HepG2 (cell line): ENCODE results near the gene GHSR. TPM values are rescaled to one million over a fixed set of nuclear protein-coding genes. Genes with fewer than 3 reads are reported as not detected.

ENCODE experiments used
- ATAC-seq: fragments of 200-7000 bp; cut with Tn5 transposase; 3 replicates; pipeline ENCODE4 v1.9.1; 2020; ENCODE audit warnings: mild to moderate bottlenecking, moderate library complexity
- BruUV-seq: library from RNA; stranded (reverse); fragments of 400-500 nt; replicated peaks from 2 replicates; lab custom pipeline; 2021; lab: Mats Ljungman, UMichigan
- CTCF ChIA-PET: fragments of 300-600 bp; formaldehyde crosslinking; extraction: SDS; loops from one replicate; lab custom pipeline; 2021; ENCODE audit warnings: low total read pairs, inconsistent platforms, low intra/inter-chr PET ratio; lab: Yijun Ruan, JAX
- POLR2A ChIA-PET: fragments of 350-600 bp; sonication (Branson Sonifier 250); formaldehyde crosslinking; loops from one replicate; lab custom pipeline; 2020; ENCODE audit warnings: antibody characterized with exemption, inconsistent platforms; lab: Yijun Ruan, JAX
- DNase-seq: peaks from one replicate; pipeline ENCODE4 v3.0.0-alpha.2; 2015; ENCODE audit warnings: low spot score
- FAIRE-seq: peaks from 3 replicates; lab custom pipeline; 2011; peaks lifted over from hg19 to GRCh38; lab: Jason Lieb, UNC
- H2AFZ ChIP-seq: one replicate; pipeline ENCODE4 v1.6.1; 2011; ENCODE audit warnings: low read length, inconsistent platforms
- H3K27ac ChIP-seq: fragments of 300-600 bp; 3 replicates; pipeline ENCODE4 v1.8.0; 2011; ENCODE audit warnings: mixed run types, mild to moderate bottlenecking, mixed read lengths, low read length, inconsistent platforms; ENCODE audit not compliant: insufficient read depth; ENCODE audit errors: extremely low read length
- H3K27me3 ChIP-seq, 2 experiments: fragments of 200-600 bp in 1 of 2; 2 replicates in 1 of 2; 3 replicates in 1 of 2; pipeline versions ENCODE4 v1.6.0 to v1.8.0; 2011; ENCODE audit warnings: low read length in 2 of 2, mild to moderate bottlenecking in 2 of 2, moderate library complexity in 2 of 2, inconsistent platforms in 1 of 2; ENCODE audit not compliant: insufficient read depth in 2 of 2, control insufficient read depth in 1 of 2
- H3K36me3 ChIP-seq, 2 experiments: fragments of 200-600 bp in 1 of 2; replicated peaks in 1 of 2; 2 replicates in 1 of 2; 3 replicates in 1 of 2; pipeline versions ENCODE4 v1.5.1 to v1.8.0; 2011; ENCODE audit warnings: low read length in 2 of 2, inconsistent platforms in 1 of 2; ENCODE audit not compliant: insufficient read depth in 2 of 2, control insufficient read depth in 1 of 2
- H3K4me1 ChIP-seq: 2 replicates; pipeline ENCODE4 v1.5.1; 2012; ENCODE audit warnings: low read length, inconsistent platforms; ENCODE audit not compliant: insufficient read depth
- H3K4me2 ChIP-seq: 2 replicates; pipeline ENCODE4 v1.6.0; 2011; ENCODE audit warnings: low read depth, low read length, inconsistent platforms
- H3K4me3 ChIP-seq, 3 experiments: fragments of 200-600 bp in 1 of 3; sonication (generic), shearing (Covaris generic) in 1 of 3; replicated peaks in 1 of 3; 2 replicates each; pipeline ENCODE4 v1.5.1; 2011 to 2016; ENCODE audit warnings: low read length in 3 of 3, inconsistent platforms in 2 of 3, low read depth in 2 of 3, mild to moderate bottlenecking in 2 of 3, control low read depth in 1 of 3, mixed read lengths in 1 of 3; ENCODE audit not compliant: insufficient read depth in 1 of 3
- H3K79me2 ChIP-seq: one replicate; pipeline ENCODE4 v1.6.1; 2011; ENCODE audit warnings: low read length, inconsistent platforms; ENCODE audit not compliant: insufficient read depth
- H3K9ac ChIP-seq: 2 replicates; pipeline ENCODE4 v1.6.0; 2011; ENCODE audit warnings: mild to moderate bottlenecking, low read depth, low read length, inconsistent platforms; ENCODE audit not compliant: insufficient read depth
- H3K9me3 ChIP-seq: 2 replicates; pipeline ENCODE4 v1.5.1; 2012; ENCODE audit warnings: mild to moderate bottlenecking, low read length
- H4K20me1 ChIP-seq: 2 replicates; pipeline ENCODE4 v1.6.0; 2011; ENCODE audit warnings: inconsistent platforms, mild to moderate bottlenecking, low read length, moderate library complexity; ENCODE audit not compliant: insufficient read depth
- AGO1 ChIP-seq: fragments of 200-400 bp; formaldehyde crosslinking; IDR thresholded peaks from 2 replicates; pipeline ENCODE4 v1.6.1; 2017; ENCODE audit warnings: mild to moderate bottlenecking, low read depth, low read length, moderate library complexity; ENCODE audit not compliant: poor library complexity, severe bottlenecking
- AGO2 ChIP-seq: fragments of 200-400 bp; formaldehyde crosslinking; optimal IDR thresholded peaks from 2 replicates; pipeline ENCODE3; 2017; ENCODE audit warnings: mild to moderate bottlenecking, low read depth, low read length, moderate library complexity
- HNRNPL ChIP-seq: fragments of 200-400 bp; formaldehyde crosslinking; IDR thresholded peaks from 2 replicates; pipeline ENCODE4 v1.6.1; 2017; ENCODE audit warnings: mild to moderate bottlenecking, low read depth, low read length
- HNRNPLL ChIP-seq: fragments of 200-400 bp; formaldehyde crosslinking; IDR thresholded peaks from 2 replicates; pipeline ENCODE4 v1.6.1; 2017; ENCODE audit warnings: mild to moderate bottlenecking, low read depth, low read length; ENCODE audit not compliant: poor library complexity, severe bottlenecking
- KDM2A ChIP-seq: sonication (generic); formaldehyde crosslinking; IDR thresholded peaks from 2 replicates; pipeline ENCODE4 v1.4.0; 2020; ENCODE audit warnings: low read depth, missing genetic modification reagents, borderline replicate concordance
- MXD4 ChIP-seq: IDR thresholded peaks from 2 replicates; pipeline ENCODE4 v1.6.1; 2016; ENCODE audit warnings: mild to moderate bottlenecking, missing biosample characterization, missing genetic modification reagents
- POLR2A ChIP-seq, 2 experiments: IDR thresholded peaks; 2 replicates each; pipeline ENCODE4 v1.6.1; 2011; ENCODE audit warnings: low read depth in 2 of 2, low read length in 2 of 2, mild to moderate bottlenecking in 1 of 2, moderate library complexity in 1 of 2; ENCODE audit not compliant: insufficient read depth in 1 of 2
- POLR2G ChIP-seq: fragments of 200-400 bp; formaldehyde crosslinking; IDR thresholded peaks from 2 replicates; pipeline ENCODE4 v1.6.1; 2018; ENCODE audit warnings: mild to moderate bottlenecking, low read depth, low read length, moderate library complexity
- RBM22 ChIP-seq: fragments of 200-400 bp; formaldehyde crosslinking; optimal IDR thresholded peaks from 2 replicates; pipeline ENCODE3; 2017; ENCODE audit warnings: mild to moderate bottlenecking, low read length, moderate library complexity
- SRSF1 ChIP-seq: fragments of 200-400 bp; formaldehyde crosslinking; optimal IDR thresholded peaks from 2 replicates; pipeline ENCODE3; 2017; ENCODE audit warnings: mild to moderate bottlenecking, low read depth, low read length, moderate library complexity
- TFE3 ChIP-seq: IDR thresholded peaks from 2 replicates; pipeline ENCODE4 v1.6.1; 2016
- THAP8 ChIP-seq: sonication (generic); formaldehyde crosslinking; IDR thresholded peaks from 2 replicates; pipeline ENCODE4 v1.5.1; 2020; ENCODE audit warnings: missing genetic modification reagents, mild to moderate bottlenecking, borderline replicate concordance
- ZNF652 ChIP-seq: IDR thresholded peaks from 2 replicates; pipeline ENCODE4 v1.6.1; 2016; ENCODE audit warnings: low read depth, borderline replicate concordance
- WGBS: methylation state at CpG from one replicate; pipeline ENCODE4 v1.1.6; 2017; ENCODE audit warnings: low lambda C conversion rate; 5-methylcytosine and 5-hydroxymethylcytosine counted together
- in situ Hi-C: cut with HindIII; loops from 2 replicates; pipeline ENCODE4 v1.10.0; 2017; ENCODE audit warnings: low pct_unique_long_range_greater_than_20kb; ENCODE audit not compliant: extremely low pct_ligation_motif_present
- intact Hi-C: fragments of 100-400 bp; cut with micrococcal nuclease; formaldehyde crosslinking; loops from one replicate; pipeline ENCODE4 v1.10.0; 2022; ENCODE audit not compliant: unreplicated experiment
- polyA plus RNA-seq, 8 experiments: library from polyadenylated mRNA; depleted of rRNA in 3 of 8; stranded (reverse) in 7 of 8; unstranded in 1 of 8; fragments of >200 nt; fragmentation: Illumina TruSeq in 4 of 8; extraction: Trizol in 4 of 8; gene quantifications; 2 replicates each; pipeline versions ENCODE4 v1.2.1 to v1.2.3, GENCODE V29; 2011 to 2016; ENCODE audit warnings: low read depth in 4 of 8, missing spikeins in 1 of 8, mixed read lengths in 1 of 8; ENCODE audit not compliant: insufficient read depth in 1 of 8
- total RNA-seq, 5 experiments: library from RNA; depleted of rRNA; stranded (reverse); fragments of >200 nt; fragmentation: Illumina TruSeq; extraction: Trizol; gene quantifications; 2 replicates each; pipeline ENCODE4 v1.2.3, GENCODE V29; 2016; ENCODE audit warnings: low read depth in 1 of 5

The GHSR gene
- total and polyA plus RNA-seq, 2 of the 13 experiments (the other 11 are each of a cell fraction or from before 2014, with no cell fraction given) = not detected

- TF ChIP-seq TFE3 (no peak), HNRNPL (peak; percentile 82; the same call in 1 of the 2 replicates), POLR2G (0 out of 2 replicates have a peak, but pooled peaks have one; percentile 0), THAP8 (CRISPR knock-in tag) (no peak)
Measured at GRCh38 chr3:172411478-172411947, 36.7 kb downstream of the GHSR start (continued).

GRCh38 chr3:172410702-172411477, 37.4 kb downstream of the GHSR start:
- POLR2A ChIA-PET = no interaction called here
- H3K4me2 ChIP-seq = no peak overlapping the region
- CTCF ChIA-PET = no interaction called here
- BruUV-seq = no TSS peak
- FAIRE-seq = no peak
- no peaks in the 10 kb centered on the region for H3K4me1 ChIP-seq
- WGBS = 57% methylated on average over 5 of the region's 13 CpGs
- H3K79me2 ChIP-seq = no peaks in the 10 kb centered on the region
- H3K9me3 ChIP-seq = no peaks in the 10 kb centered on the region
- H4K20me1 ChIP-seq = peaks cover 1% of the 10 kb centered on the region; the same call in 1 of the 2 replicates
- H3K27me3 ChIP-seq = no peaks in the 10 kb centered on the region; a peak in 1 of 5 replicates
- no peaks in the 10 kb centered on the region for H3K36me3 ChIP-seq
- intact Hi-C loops (no loop called here), in situ Hi-C loops (no loop called here)
- ATAC-seq = peak; percentile 56
- H3K9ac ChIP-seq = no peak overlapping the region
- no peak overlapping the region for H3K27ac ChIP-seq
- TF ChIP-seq KDM2A (CRISPR knock-in tag) = peak; percentile 45; the same call in 1 of the 2 replicates
- TF ChIP-seq HNRNPLL = peak; percentile 10
- peak; percentile 34 for TF ChIP-seq SRSF1
- TF ChIP-seq POLR2G = peak; percentile 63
- TF ChIP-seq POLR2A (IDR thresholded peaks at IDR 0.05; ENCODE audit: insufficient read depth in 1 of 2, low read depth in 2 of 2, low read length in 2 of 2) = 0 out of 4 replicates have a peak, but pooled peaks of 1 of the 2 experiments have one; percentile 10
- no peak for TF ChIP-seq MXD4 (CRISPR knock-in tag)
- peak; percentile 63 for TF ChIP-seq RBM22
- peak; percentile 98 for TF ChIP-seq AGO2
- TF ChIP-seq ZNF652 (CRISPR knock-in tag) = no peak
- peak; percentile 84 for TF ChIP-seq AGO1
- TF ChIP-seq, all 625 proteins: peak for 8
- DNase-seq = no peak
- no peak overlapping the region for H3K4me3 ChIP-seq
- H2AFZ ChIP-seq = no peak overlapping the region
